GM18870 (cell line): ENCODE results near the gene PJA1.

Experiments
- ATAC-seq: cut with Tn5 transposase; IDR thresholded peaks from one replicate; pipeline ENCODE4 v1.9.1; 2021; ENCODE audit warnings: moderate library complexity; ENCODE audit not compliant: unreplicated experiment

Gene PJA1

GRCh38 chrX:69172937-69173336 is 7.7 kb upstream of the PJA1 start:
- ATAC-seq, result no peak

DNA sequence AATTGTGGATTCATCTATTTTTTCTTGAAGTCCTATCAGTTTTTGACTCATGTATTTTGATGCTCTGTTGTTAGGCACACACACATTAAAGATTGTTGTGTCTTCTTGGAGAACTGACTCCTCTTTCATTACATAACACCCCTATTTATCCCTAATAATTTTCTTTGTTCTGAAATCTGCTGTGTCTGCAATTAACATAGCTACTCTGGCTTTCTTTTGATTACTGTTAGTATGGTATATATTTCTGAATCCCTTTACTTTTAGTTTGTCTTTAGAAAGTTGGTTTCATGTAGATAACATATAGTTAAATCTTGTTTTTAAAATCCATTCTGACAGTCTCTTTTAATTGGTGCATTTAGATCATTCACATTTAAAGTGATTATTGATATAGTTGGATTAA is 5.1 kb upstream of the PJA1 start:
- ATAC-seq, result no peak

DNA sequence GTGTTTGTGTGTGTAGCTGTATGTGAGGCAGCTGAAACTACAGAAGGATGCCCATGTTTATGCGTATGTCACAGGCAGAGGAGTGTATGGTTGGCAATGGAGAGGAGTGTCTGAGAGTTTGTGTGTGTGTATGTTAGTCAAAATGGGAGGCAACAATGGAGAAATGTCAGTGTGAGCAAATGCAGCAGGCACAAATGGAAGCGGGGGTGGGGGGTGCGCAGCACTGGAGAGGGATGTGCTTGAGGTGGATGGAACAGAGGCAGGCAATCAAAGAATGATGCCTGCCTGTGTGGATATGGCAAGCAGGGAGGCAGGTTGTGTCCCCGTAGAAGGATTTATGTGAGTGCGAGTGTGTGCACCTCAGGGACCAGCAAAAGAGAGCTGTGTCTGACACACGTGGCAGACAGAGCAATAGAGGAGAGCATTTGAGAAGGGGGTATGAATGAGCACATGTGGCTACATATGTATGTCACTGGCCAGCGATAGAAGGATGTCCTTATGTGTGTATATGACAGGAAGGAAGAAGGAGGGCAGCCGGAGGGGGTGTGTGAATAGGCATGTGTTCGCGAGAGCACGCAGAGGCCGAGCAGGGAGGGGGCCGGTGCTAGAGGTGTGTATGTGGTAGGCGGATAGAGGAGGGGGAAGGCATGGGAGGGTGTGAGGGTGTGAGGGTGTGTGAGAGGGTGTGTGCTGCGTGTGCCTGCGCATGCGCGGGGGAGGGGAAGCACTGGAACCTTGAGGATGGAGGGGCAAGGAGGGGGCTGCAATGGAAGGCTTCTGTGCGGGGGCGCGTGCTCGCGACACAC is 1.1 kb downstream of the PJA1 start:
- no peak for ATAC-seq

DNA sequence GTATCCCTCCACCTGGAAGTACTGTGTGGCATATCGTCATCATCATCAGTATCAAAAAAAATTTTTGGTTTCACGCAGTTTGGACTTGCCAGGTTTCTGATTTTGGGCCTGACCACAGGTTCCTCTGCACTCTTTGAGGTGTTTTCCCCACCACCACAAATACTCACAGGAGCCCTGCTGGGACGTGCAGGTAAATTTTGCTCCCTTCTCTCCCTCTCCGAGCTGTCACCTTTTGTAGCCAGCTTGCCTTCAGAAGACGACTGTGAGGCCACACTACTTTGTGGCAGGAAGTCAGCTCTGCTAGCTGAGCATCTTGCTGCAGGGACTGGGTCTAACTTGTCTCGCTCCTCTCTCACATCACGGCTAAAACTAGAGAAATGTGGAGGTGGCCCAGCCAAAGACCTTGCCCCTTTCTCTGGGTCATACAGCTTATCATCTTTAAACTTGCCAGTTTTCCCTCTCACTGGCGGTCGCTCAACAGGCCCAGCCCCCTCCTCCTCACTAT is 2.8 kb downstream of the PJA1 start:
- ATAC-seq, result no peak

DNA sequence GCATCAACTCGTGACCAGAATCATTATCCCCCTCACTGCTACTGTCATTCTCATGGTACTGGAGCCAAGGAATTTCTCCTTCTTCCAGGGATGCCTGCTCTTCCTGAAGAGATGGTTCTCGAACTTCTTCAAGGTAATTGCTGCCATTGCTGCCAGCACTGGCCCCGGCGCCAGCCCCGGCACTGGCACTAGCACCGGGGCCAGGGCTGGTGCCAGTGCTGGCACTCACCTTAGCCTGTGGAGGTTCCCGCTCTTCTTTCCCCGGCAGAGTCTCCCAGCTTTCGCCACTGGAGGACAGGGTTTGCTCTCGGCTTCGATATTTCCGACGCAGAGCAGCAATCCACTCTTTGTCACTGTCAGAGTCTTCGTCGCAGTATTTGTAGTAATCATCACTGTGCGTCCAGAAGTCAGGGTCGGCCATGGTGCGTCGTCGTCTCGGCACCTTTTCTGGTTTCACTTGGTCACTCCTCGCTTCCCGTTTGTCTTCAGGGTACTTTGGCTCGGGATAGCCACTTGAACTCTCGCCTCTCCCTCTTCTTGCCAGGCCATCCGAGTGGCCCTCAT is 3.4 kb downstream of the PJA1 start:
- no peak for ATAC-seq

DNA sequence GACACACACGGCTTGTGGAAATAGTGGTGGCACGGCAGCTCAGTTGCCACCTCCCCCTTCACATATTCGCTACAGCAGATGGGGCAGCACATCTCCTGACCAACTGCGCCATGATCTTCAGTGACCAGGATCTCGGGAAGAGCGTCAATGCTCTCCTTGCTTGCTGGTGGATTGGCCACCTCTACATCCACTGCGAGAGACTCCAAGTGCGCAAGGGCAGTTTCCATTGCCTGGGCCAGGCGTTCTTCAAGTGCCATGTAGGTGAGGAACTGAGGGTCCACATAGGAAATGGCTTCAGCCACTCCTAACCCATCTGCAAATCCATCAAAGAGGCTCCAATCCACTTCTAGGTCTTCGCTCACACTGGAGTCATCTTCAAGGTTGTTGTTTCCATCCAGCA is 3.9 kb downstream of the PJA1 start:
- ATAC-seq, result no peak

- peak; percentile 74 for ATAC-seq
Measured at GRCh38 chrX:69158166-69158980, 6.9 kb downstream of the PJA1 start.

DNA sequence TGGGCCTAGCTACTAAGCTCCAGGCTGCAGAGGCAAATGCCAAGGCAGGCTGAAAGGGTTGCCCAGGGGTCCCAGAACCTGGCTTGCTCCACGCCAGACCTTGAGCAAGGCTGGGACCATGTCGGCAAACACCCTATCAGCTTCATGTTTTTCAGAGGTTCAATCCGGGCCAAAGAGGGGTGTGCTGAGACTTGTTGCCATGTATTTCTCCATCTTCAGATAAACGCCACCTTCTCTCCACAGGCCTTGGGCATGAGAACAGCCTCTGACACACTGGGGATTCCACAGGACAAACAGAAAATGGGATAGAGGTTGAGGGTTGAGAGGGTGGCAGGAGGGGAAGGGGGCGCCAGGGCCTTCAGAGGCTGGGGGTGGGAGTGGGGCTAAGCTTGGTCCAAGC is 8.6 kb downstream of the PJA1 start:
- ATAC-seq, result no peak

GRCh38 chrX:69155786-69156520 is 9.3 kb downstream of the PJA1 start:
- ATAC-seq, result no peak

DNA sequence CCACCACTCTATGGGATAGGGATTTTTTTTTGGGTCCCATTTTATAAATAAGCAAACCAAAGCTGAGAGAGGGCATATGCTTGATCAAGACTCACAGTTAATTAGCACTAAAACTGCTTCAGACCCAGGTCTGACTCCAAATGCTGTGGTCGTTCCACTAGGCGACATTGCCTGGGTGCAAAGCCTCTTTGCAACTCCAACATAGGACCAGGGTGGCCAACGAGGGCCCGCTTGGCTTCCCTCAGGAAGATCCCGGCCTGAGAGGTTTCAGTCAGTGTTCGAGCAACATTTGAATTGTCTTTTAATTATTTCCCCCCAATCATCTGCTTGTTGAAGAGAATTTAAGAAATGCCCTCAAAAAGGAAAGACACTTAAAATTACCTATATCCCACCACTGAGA is 11.2 kb downstream of the PJA1 start:
- no peak for ATAC-seq

DNA sequence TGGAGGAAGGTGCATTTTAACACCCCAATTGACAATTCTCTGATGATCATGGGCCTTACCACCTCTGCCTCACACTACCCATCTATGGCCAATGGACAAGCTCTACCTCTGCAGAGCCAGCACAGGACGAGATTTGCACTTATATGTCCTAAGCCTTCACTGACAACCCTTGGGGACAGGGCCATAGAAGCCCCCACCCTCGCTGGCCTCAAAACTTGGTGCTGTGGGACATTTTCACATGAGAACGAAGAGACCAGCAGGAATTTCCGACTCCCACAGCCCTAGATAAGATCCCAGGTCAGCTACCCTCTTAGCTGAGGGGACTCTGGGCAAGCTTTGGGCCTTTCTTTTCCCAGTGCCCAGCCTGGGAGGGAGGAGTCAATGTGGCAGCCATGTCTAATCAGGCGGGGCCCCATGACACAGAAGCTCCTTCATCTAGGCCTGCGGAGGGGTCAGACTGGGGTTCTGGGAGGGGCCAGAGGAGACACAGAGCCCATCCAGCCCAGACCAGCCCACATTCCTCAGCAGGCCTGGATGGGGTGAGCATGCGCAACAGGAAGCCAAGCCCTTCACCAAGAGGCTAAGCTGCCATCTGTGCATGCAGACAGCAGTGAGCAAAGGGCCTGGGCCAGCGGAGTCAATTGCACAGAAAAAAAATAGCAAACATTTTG is 12.1 kb downstream of the PJA1 start:
- no peak for ATAC-seq

DNA sequence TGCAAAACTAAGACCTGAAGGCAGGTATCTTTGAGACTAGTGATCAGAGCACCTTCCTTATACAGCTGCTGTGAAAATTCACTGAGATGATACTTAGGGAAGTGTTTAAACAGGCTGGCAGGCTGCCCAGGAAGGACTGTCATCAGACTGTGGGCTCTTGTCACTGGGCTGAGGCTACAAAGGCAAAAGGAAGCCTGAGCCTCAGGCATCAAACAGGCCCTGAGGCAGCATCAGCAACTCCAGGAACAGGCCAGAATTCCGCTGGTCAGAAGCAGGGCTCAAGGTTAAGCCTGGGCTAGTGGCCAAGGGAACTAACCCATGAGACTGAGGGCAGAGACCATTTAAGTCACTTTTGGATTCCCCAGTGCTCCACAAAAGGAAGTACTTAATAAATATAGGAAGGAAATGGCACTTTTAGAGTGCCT is 12.8 kb downstream of the PJA1 start:
- no peak for ATAC-seq

DNA sequence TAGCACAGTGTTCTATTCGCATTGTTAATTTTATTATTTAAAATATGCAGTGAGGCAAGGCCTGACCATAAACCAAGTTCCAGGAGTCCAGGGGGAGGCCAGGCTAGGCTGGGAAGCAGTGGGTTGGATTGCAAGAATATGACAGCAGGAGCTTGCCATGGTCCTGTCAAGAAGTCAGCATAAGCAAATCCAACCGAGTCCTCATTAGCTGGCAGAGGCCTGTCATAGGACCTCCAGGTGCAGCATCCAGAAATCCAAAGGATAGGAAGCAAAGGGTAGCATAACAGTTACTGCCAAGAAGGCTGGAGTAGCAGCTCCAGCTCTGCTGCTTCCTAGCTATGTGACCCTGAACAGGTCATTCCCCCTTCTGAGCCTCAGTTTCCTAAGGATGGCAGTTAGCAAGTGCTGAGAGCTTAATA is 13.4 kb downstream of the PJA1 start:
- no peak for ATAC-seq

GRCh38 chrX:69150281-69150960 is 14.8 kb downstream of the PJA1 start:
- ATAC-seq, result no peak

GRCh38 chrX:69149466-69150280 is 15.6 kb downstream of the PJA1 start:
- no peak for ATAC-seq

DNA sequence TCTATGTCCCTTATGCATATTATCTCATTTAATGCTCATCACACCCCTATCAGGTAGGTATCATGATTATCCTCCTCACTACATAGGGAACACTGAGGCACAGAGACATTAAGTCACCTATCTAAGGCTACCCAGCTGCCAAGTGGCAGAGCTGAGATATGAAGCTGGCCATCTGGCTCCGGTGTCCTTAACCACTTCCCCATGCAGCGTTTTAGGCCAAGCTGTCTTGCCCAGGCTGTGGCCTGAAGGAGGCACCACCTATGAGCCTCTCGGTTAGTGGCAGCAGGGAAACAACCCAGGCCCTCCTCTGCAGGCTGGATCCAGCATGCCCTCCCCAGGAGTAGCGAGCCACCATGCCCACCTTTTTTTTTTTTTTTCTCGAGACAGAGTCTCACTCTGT is 16.3 kb downstream of the PJA1 start:
- ATAC-seq, result no peak

DNA sequence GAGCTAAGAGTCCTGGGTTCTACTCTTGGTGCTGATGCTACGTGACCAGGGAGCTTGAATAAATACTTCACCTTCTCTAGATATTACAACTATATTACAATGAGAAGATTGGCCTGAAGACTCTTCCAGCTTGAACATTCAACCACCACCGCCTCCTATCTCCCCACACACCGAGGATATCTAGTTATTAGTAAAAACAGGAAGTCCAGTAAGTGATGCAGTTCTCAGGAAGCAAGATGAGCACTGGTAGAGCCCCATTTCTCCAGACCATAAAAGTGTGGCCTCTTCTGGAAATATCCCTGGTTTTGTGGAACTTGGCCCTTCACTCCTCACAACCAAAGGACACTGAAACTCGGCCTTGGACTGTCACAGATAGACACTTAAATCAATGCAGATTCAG is 18.5 kb downstream of the PJA1 start:
- no peak for ATAC-seq

DNA sequence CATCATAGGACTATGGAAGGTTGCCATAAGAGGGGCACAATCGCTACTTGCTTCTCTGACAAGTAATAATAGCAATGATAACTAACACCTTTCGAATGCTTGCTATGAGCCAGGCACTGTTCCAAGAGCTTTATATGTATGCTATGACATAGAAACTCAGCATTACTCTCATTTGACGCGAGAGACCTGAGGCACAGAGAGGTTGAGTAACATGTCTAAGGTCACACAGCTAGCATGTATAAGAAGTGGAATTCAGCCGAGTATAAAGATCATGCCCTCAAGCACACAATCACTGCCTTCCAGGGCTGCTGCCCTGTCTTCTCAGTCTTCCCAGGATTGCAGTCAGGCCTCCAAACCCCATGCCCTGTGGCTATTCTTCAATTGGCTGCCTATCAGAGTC is 19.5 kb downstream of the PJA1 start:
- ATAC-seq, result no peak
